PC-9 (cell line): ENCODE measurements around the gene CABS1. TPM values are rescaled to one million over a fixed set of nuclear protein-coding genes. Genes with fewer than 3 reads are reported as not detected.

ENCODE experiments used
- BruUV-seq: library from RNA; stranded (reverse); fragments of 400-500 nt; replicated peaks from 2 replicates; lab custom pipeline; 2021; lab: Mats Ljungman, UMichigan
- CTCF ChIA-PET: fragments of 300-600 bp; sonication (Branson Sonifier 250); formaldehyde crosslinking; loops from one replicate; lab custom pipeline; 2022; ENCODE audit warnings: antibody characterized with exemption; lab: Charles Lee
- POLR2A ChIA-PET: fragments of 300-600 bp; sonication (Branson Sonifier 250); formaldehyde crosslinking; loops from one replicate; lab custom pipeline; 2022; ENCODE audit warnings: antibody characterized with exemption; ENCODE audit not compliant: unreplicated experiment; lab: Charles Lee
- DNase-seq, 2 experiments: peaks; one replicate each; pipeline versions ENCODE4 v3.0.0 to v3.0.0-alpha.2; 2015 to 2022; ENCODE audit warnings: mixed read lengths in 1 of 2
- H2AFZ ChIP-seq: fragments of 200-600 bp; sonication (generic); 2 replicates; pipeline ENCODE4 v1.8.1; 2017; ENCODE audit warnings: antibody characterized with exemption
- H3F3A ChIP-seq: fragments of 200-600 bp; sonication (generic); 2 replicates; pipeline ENCODE4 v1.8.1; 2017; ENCODE audit warnings: antibody characterized with exemption, mild to moderate bottlenecking, low read depth; ENCODE audit not compliant: insufficient read depth
- H3K27ac ChIP-seq: fragments of 200-600 bp; sonication (generic); 2 replicates; pipeline ENCODE4 v1.6.1; 2016; ENCODE audit warnings: mixed run types
- H3K27me3 ChIP-seq: fragments of 200-600 bp; sonication (generic); 2 replicates; pipeline ENCODE4 v1.6.1; 2016; ENCODE audit warnings: low read depth, mixed run types; ENCODE audit not compliant: insufficient read depth
- H3K36me3 ChIP-seq: fragments of 200-600 bp; sonication (generic); 2 replicates; pipeline ENCODE4 v1.6.1; 2016; ENCODE audit warnings: low read depth, mixed run types
- H3K4me1 ChIP-seq: fragments of 200-600 bp; sonication (generic); replicated peaks from 2 replicates; pipeline ENCODE4 v1.6.1; 2016; ENCODE audit warnings: mixed run types; ENCODE audit not compliant: insufficient read depth
- H3K4me2 ChIP-seq: fragments of 200-600 bp; sonication (generic); 2 replicates; pipeline ENCODE4 v1.6.1; 2017; ENCODE audit warnings: mixed run types
- H3K4me3 ChIP-seq: fragments of 200-600 bp; sonication (generic); 2 replicates; pipeline ENCODE4 v1.6.1; 2016; ENCODE audit warnings: mixed run types
- H3K79me2 ChIP-seq: fragments of 200-600 bp; sonication (generic); 2 replicates; pipeline ENCODE4 v1.6.1; 2017; ENCODE audit warnings: low read depth, mixed run types
- H3K9me2 ChIP-seq: fragments of 200-600 bp; sonication (generic); 2 replicates; pipeline ENCODE4 v1.8.1; 2017; ENCODE audit warnings: mild to moderate bottlenecking; ENCODE audit not compliant: insufficient read depth
- H3K9me3 ChIP-seq: fragments of 200-600 bp; sonication (generic); 2 replicates; pipeline ENCODE4 v1.8.1; 2016; ENCODE audit warnings: low read depth; ENCODE audit not compliant: insufficient read depth
- H4K20me1 ChIP-seq: fragments of 200-600 bp; sonication (generic); 2 replicates; pipeline ENCODE4 v1.8.1; 2017; ENCODE audit not compliant: insufficient read depth
- CTCF ChIP-seq: fragments of 200-600 bp; sonication (generic); conservative IDR thresholded peaks from 2 replicates; pipeline ENCODE4 v1.6.1; 2017; ENCODE audit warnings: mixed run types, antibody characterized with exemption, mild to moderate bottlenecking, moderate library complexity
- EZH2 ChIP-seq: fragments of 200-600 bp; sonication (generic); IDR thresholded peaks from 2 replicates; pipeline ENCODE4 v1.8.0; 2017; ENCODE audit warnings: antibody characterized with exemption, low read depth
- intact Hi-C: fragments of 100-400 bp; cut with micrococcal nuclease; formaldehyde crosslinking; loops from one replicate; pipeline ENCODE4 v1.10.0; 2022; ENCODE audit not compliant: unreplicated experiment
- total RNA-seq: library from RNA; stranded (reverse); gene quantifications from 2 replicates; pipeline ENCODE4 v1.2.3, GENCODE V29; 2021

The CABS1 gene
- total RNA-seq, 1 experiment from 2014 or later = not detected

DNA sequence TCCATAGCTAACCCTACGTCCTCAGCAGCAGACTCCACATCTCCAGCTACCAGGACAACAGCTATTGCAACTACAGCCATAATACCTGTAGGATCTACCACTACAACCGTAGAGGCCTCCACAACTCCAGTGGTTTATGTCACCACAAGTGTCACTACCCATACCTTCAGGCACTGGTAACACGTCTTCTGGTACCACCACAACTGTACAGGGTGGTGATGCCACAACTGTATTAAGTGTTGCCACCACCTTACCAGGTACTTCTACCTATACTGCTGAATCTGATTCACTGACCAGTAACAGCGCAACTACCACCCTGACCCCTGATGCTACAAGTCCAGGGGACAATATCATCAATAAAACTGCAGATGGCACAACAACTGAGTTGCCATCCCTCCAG lies 34.6 kb upstream of the CABS1 start:
- TF ChIP-seq CTCF (no peak), EZH2 (no peak)
- CTCF ChIA-PET = no interaction called here
- POLR2A ChIA-PET = no interaction called here
- no TSS peak for BruUV-seq
- intact Hi-C loops = no loop called here
- Histone ChIP-seq H4K20me1 (no peaks in the 10 kb centered on the region), H3K4me3 (no peak overlapping the region), H3K79me2 (no peaks in the 10 kb centered on the region), H3K9me2 (no peaks in the 10 kb centered on the region), H3K9me3 (no peaks in the 10 kb centered on the region), H3K27me3 (no peaks in the 10 kb centered on the region), H3F3A (no peaks in the 10 kb centered on the region), H3K4me2 (no peak overlapping the region), H3K36me3 (no peaks in the 10 kb centered on the region), H3K27ac (no peak overlapping the region), H3K4me1 (no peaks in the 10 kb centered on the region), H2AFZ (no peak overlapping the region)
- DNase-seq = no peak

DNA sequence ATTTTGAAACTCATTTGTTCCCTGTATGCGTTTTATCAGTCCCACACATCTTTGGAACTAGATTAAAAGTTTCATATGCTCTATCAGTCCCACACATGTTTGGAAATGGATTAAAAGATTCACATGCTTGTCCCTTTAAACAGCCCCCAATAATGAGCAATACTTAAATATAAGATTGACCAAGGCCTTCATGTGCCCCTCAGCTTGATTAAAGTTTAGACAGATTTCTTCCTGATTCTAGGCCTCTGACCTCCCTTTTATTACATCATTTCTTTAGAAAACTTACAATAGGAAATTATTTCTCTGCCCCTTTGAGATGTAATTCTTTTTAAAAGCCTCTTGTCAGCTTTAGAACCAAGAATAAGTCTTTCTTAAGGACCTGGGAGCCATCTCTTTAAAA lies 31.7 kb upstream of the CABS1 start:
- DNase-seq = no peak
- intact Hi-C loops = no loop called here
- no peaks in the 10 kb centered on the region for H3K4me1 ChIP-seq
- BruUV-seq = no TSS peak
- POLR2A ChIA-PET = no interaction called here
- no peak for TF ChIP-seq CTCF
- no peak for TF ChIP-seq EZH2
- no peaks in the 10 kb centered on the region for H3K9me2 ChIP-seq
- no peaks in the 10 kb centered on the region for H3K36me3 ChIP-seq
- no peak overlapping the region for H3K4me3 ChIP-seq
- no peaks in the 10 kb centered on the region for H3K9me3 ChIP-seq
- CTCF ChIA-PET = no interaction called here
- H3K27ac ChIP-seq = no peak overlapping the region
- H3F3A ChIP-seq = no peaks in the 10 kb centered on the region
- H2AFZ ChIP-seq = no peak overlapping the region
- no peaks in the 10 kb centered on the region for H3K79me2 ChIP-seq
- no peaks in the 10 kb centered on the region for H4K20me1 ChIP-seq
- H3K4me2 ChIP-seq = no peak overlapping the region
- no peaks in the 10 kb centered on the region for H3K27me3 ChIP-seq

- Histone ChIP-seq H3K9me2 (no peaks in the 10 kb centered on the region), H3K4me1 (no peaks in the 10 kb centered on the region), H3K9me3 (no peaks in the 10 kb centered on the region), H3K27ac (no peak overlapping the region), H3K79me2 (no peaks in the 10 kb centered on the region), H3K27me3 (no peaks in the 10 kb centered on the region), H3F3A (no peaks in the 10 kb centered on the region), H3K4me2 (no peak overlapping the region), H4K20me1 (no peaks in the 10 kb centered on the region), H2AFZ (no peak overlapping the region), H3K36me3 (no peaks in the 10 kb centered on the region), H3K4me3 (no peak overlapping the region)
- ChIA-PET CTCF (no interaction called here), POLR2A (no interaction called here)
- BruUV-seq = no TSS peak
- DNase-seq = no peak
- TF ChIP-seq EZH2 (no peak), CTCF (no peak)
- intact Hi-C loops = no loop called here
These were observed 29.2 kb upstream of the CABS1 start for GRCh38 chr4:70305601-70306000.
